DOHH2 (cell line): ENCODE measurements around the gene IL16.

Experiments
- H3F3A ChIP-seq: fragments of 200-600 bp; sonication (generic), shearing (Covaris generic); 2 replicates; pipeline ENCODE4 v1.6.0; 2016; ENCODE audit warnings: antibody characterized with exemption, mild to moderate bottlenecking; ENCODE audit not compliant: control insufficient read depth, insufficient read depth
- H3K27ac ChIP-seq: fragments of 200-600 bp; sonication (generic); 2 replicates; pipeline ENCODE4 v1.5.1; 2014; ENCODE audit warnings: low read depth, mild to moderate bottlenecking, low read length, moderate library complexity
- H3K27me3 ChIP-seq: fragments of 200-600 bp; sonication (generic); 2 replicates; pipeline ENCODE4 v1.6.1; 2014; ENCODE audit warnings: mild to moderate bottlenecking, low read length, mixed read lengths; ENCODE audit not compliant: control insufficient read depth
- H3K36me3 ChIP-seq: fragments of 200-600 bp; sonication (generic); 2 replicates; pipeline ENCODE4 v1.6.1; 2014; ENCODE audit warnings: mild to moderate bottlenecking, low read length, moderate library complexity, mixed read lengths; ENCODE audit not compliant: control insufficient read depth
- H3K4me1 ChIP-seq: fragments of 200-600 bp; sonication (generic); 2 replicates; pipeline ENCODE4 v1.6.1; 2014; ENCODE audit warnings: mild to moderate bottlenecking, low read length, mixed read lengths; ENCODE audit not compliant: control insufficient read depth
- H3K4me2 ChIP-seq: fragments of 200-600 bp; sonication (generic); 2 replicates; pipeline ENCODE4 v1.6.0; 2014; ENCODE audit warnings: mild to moderate bottlenecking, low read length, moderate library complexity
- H3K4me3 ChIP-seq: fragments of 200-600 bp; sonication (generic); 2 replicates; pipeline ENCODE4 v1.5.1; 2014; ENCODE audit warnings: mild to moderate bottlenecking, low read length, mixed read lengths
- H3K79me2 ChIP-seq: fragments of 200-600 bp; sonication (generic); 2 replicates; pipeline ENCODE4 v1.6.1; 2014; ENCODE audit warnings: mild to moderate bottlenecking, low read length, mixed read lengths; ENCODE audit not compliant: control insufficient read depth
- H3K9me2 ChIP-seq: fragments of 200-600 bp; sonication (generic); replicated peaks from 2 replicates; pipeline ENCODE4 v1.6.1; 2014; ENCODE audit warnings: mild to moderate bottlenecking, low read length, mixed read lengths; ENCODE audit not compliant: control insufficient read depth
- H3K9me3 ChIP-seq: fragments of 200-600 bp; sonication (generic); 2 replicates; pipeline ENCODE4 v1.6.1; 2014; ENCODE audit warnings: antibody characterized with exemption, low read length, mixed read lengths; ENCODE audit not compliant: control insufficient read depth, insufficient read depth
- H4K20me1 ChIP-seq: fragments of 200-600 bp; sonication (generic); 2 replicates; pipeline ENCODE4 v1.6.0; 2014; ENCODE audit warnings: low read depth, mild to moderate bottlenecking, antibody characterized with exemption, low read length, moderate library complexity; ENCODE audit not compliant: control insufficient read depth, insufficient read depth
- EZH2phosphoT487 ChIP-seq: fragments of 200-600 bp; sonication (generic); IDR thresholded peaks from 2 replicates; pipeline ENCODE4 v1.6.1; 2017; ENCODE audit warnings: borderline replicate concordance, mild to moderate bottlenecking, antibody characterized with exemption, low read length, moderate library complexity, mixed read lengths
- TF ChIP-seq, protein P1 (sequence below): fragments of 200-600 bp; sonication (generic); IDR thresholded peaks from one replicate; pipeline ENCODE4 v1.5.1; 2014; ENCODE audit warnings: antibody characterized with exemption, mild to moderate bottlenecking, low read depth, low read length; ENCODE audit not compliant: poor library complexity, severe bottlenecking

IL16 gene

DNA sequence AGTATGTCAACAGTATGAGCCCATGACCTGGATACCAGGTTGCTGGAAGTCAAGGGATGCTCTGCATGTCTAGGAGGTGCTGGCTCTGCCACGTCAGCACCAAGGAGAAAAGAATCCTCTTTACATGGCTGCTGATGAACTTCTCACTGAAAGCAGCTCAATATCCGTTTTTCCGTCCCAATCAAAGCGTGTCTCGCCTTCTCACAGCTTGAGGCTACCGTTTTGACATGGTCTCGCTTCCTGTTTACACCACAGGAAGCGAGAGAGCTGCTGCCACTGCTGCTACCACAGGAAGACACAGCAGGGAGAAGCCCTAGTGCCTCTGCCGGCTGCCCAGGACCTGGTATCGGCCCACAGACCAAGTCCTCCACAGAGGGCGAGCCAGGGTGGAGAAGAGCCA lies 100.0 kb downstream of the IL16 start:
- peak overlapping the region; percentile 84 for H3K4me3 ChIP-seq
- H3K4me1 ChIP-seq: peaks cover 98% of the 10 kb centered on the region
- H3K27ac ChIP-seq: peak overlapping the region; percentile 98
- H3K27me3 ChIP-seq: no peaks in the 10 kb centered on the region
- H3K4me2 ChIP-seq: peak overlapping the region; percentile 99
- no peak for TF ChIP-seq EZH2phosphoT487
- TF ChIP-seq, protein P1, sequence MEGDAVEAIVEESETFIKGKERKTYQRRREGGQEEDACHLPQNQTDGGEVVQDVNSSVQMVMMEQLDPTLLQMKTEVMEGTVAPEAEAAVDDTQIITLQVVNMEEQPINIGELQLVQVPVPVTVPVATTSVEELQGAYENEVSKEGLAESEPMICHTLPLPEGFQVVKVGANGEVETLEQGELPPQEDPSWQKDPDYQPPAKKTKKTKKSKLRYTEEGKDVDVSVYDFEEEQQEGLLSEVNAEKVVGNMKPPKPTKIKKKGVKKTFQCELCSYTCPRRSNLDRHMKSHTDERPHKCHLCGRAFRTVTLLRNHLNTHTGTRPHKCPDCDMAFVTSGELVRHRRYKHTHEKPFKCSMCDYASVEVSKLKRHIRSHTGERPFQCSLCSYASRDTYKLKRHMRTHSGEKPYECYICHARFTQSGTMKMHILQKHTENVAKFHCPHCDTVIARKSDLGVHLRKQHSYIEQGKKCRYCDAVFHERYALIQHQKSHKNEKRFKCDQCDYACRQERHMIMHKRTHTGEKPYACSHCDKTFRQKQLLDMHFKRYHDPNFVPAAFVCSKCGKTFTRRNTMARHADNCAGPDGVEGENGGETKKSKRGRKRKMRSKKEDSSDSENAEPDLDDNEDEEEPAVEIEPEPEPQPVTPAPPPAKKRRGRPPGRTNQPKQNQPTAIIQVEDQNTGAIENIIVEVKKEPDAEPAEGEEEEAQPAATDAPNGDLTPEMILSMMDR: no peak
- H3K36me3 ChIP-seq: peaks cover 45% of the 10 kb centered on the region
- H3K79me2 ChIP-seq: peaks cover 58% of the 10 kb centered on the region
- H4K20me1 ChIP-seq: no peaks in the 10 kb centered on the region
- H3K9me3 ChIP-seq: no peaks in the 10 kb centered on the region
- H3F3A ChIP-seq: peaks cover 45% of the 10 kb centered on the region
- no peaks in the 10 kb centered on the region for H3K9me2 ChIP-seq

DNA sequence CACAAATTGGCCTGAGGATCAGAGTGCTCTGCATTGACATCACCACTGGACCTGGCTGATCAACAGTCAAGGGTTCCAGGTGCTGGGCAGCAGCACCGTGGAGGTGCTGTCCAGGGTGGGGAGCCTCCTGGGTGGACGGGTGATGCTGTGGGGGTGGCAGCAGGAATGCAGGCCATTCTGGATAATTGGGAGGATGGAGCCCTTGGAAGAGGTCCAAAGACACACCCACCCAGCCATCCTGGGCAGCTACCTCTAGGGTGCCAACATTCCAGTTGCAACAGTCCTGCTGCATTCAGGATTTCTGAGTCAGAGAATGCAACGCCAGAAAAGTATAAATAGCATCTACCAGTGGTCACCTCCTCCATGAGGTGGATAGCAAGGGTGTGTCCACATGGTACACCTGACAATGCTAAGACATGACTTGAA lies 100.5 kb downstream of the IL16 start:
- Histone ChIP-seq H3F3A (peaks cover 48% of the 10 kb centered on the region), H3K4me3 (peak overlapping the region; percentile 84), H3K4me2 (peak overlapping the region; percentile 99), H3K9me2 (no peaks in the 10 kb centered on the region), H3K79me2 (peaks cover 58% of the 10 kb centered on the region), H3K4me1 (peaks cover 98% of the 10 kb centered on the region), H4K20me1 (no peaks in the 10 kb centered on the region), H3K27me3 (no peaks in the 10 kb centered on the region), H3K36me3 (peaks cover 50% of the 10 kb centered on the region), H3K9me3 (no peaks in the 10 kb centered on the region), H3K27ac (peak overlapping the region; percentile 98)
- TF ChIP-seq, protein P1: no peak
- TF ChIP-seq EZH2phosphoT487: no peak

DNA sequence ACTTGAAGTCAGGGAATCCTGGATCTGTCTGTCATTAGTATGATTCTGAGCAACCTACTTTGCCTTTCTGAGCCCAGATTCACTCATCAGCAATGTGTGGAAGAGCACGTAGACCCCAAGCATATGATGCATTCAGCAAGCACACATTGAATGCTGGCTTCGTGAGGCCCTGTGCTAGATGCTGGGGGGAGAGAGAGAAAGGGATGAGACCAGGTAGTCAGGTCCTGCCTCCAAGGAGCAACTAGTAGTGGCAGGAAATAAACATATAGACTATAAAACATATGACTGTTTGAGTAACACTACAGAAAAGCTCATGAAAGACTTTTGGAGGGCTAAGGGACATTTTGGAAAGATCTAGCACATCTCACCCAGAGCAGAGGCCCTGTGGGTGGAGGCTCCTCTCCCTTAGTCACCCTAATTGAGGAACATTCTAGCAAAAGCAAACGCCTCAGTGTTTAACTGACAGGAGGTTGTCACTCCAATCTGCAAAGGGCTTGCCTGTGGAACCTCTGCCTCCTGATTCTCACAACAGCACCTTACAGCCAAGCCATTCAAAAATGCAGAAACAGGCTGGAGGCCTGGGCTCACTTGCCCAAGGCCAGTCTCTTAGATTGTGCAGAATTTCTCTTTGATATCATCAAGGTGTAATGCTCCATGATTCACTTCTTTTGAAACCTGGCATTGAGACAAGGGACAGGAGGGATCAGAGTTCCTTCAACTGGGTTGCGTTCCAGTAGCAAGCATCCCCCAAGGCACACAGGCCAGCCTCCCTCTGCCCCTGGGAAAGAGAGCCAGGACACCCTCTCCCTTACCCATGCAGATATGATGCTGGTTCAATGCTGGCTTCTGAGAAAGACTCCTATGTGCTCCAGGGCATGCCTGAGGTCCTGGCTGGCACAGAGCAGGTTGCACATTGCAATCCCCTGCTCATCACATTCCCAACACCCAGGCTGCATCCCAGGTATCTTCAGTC lies 101.2 kb downstream of the IL16 start:
- H3K4me2 ChIP-seq: peak overlapping the region; percentile 99
- H3K27ac ChIP-seq: peak overlapping the region; percentile 98
- H3K4me1 ChIP-seq: peaks cover 98% of the 10 kb centered on the region
- H3K27me3 ChIP-seq: no peaks in the 10 kb centered on the region
- H3K36me3 ChIP-seq: peaks cover 58% of the 10 kb centered on the region
- peaks cover 51% of the 10 kb centered on the region for H3F3A ChIP-seq
- H3K4me3 ChIP-seq: peak overlapping the region; percentile 84
- H3K9me2 ChIP-seq: no peaks in the 10 kb centered on the region
- no peaks in the 10 kb centered on the region for H3K9me3 ChIP-seq
- TF ChIP-seq EZH2phosphoT487: no peak
- TF ChIP-seq, protein P1: no peak
- H3K79me2 ChIP-seq: peaks cover 65% of the 10 kb centered on the region
- H4K20me1 ChIP-seq: no peaks in the 10 kb centered on the region
